NB4 (cell line): ENCODE data around the gene UQCR11.

Source experiments
- MAX ChIP-seq: IDR thresholded peaks from 2 replicates; pipeline ENCODE4 v1.6.1; 2011; ENCODE audit warnings: low read depth, low read length
- MYC ChIP-seq: IDR thresholded peaks from 2 replicates; pipeline ENCODE4 v1.6.1; 2011; ENCODE audit warnings: low read depth, low read length
- POLR2A ChIP-seq: IDR thresholded peaks from 2 replicates; pipeline ENCODE4 v1.6.1; 2011; ENCODE audit warnings: mild to moderate bottlenecking; ENCODE audit not compliant: insufficient read length; ENCODE audit errors: extremely low read depth
- TF ChIP-seq, protein P1 (sequence below): IDR thresholded peaks from one replicate; pipeline ENCODE4 v1.5.1; 2012; ENCODE audit warnings: low read depth, low read length

DNA sequence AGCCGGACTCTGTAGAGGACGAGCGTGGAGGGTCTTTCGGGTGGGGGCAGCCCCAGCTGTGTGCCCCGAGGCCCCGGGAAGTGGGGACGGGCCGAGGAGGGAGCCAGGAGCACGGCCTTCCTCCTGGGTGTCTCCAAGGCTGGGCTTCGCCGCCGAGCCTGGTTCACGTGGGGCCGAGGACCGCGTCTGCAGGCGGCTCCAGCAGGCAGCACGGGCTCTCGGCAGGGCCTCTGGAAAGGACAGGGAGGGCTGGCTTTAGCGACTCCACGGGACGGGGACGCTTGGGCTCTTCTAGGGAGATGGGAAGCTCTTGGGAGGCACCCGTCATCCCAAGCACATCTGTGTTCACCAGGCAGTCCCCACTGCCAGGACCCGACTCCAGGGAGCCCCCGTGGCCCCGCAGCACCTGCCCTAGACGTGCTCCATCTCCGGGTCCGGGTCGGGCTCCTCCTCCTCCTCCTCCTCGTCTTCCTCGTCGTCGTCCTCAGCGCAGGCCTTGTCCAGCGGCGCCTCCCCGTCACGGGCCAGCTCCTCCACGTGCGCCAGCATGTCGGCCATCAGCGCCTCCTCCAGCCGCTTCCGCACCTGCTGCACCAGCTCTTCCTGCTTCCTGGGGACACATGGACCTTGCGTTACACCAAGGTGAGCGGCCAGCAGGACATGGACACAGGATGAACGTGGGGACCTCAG is 27.2 kb downstream of the UQCR11 start:
- TF ChIP-seq, protein P1, sequence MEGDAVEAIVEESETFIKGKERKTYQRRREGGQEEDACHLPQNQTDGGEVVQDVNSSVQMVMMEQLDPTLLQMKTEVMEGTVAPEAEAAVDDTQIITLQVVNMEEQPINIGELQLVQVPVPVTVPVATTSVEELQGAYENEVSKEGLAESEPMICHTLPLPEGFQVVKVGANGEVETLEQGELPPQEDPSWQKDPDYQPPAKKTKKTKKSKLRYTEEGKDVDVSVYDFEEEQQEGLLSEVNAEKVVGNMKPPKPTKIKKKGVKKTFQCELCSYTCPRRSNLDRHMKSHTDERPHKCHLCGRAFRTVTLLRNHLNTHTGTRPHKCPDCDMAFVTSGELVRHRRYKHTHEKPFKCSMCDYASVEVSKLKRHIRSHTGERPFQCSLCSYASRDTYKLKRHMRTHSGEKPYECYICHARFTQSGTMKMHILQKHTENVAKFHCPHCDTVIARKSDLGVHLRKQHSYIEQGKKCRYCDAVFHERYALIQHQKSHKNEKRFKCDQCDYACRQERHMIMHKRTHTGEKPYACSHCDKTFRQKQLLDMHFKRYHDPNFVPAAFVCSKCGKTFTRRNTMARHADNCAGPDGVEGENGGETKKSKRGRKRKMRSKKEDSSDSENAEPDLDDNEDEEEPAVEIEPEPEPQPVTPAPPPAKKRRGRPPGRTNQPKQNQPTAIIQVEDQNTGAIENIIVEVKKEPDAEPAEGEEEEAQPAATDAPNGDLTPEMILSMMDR, result no peak
- no peak for TF ChIP-seq POLR2A
- no peak for TF ChIP-seq MYC
- no peak for TF ChIP-seq MAX
